GM04503 (cell line): ENCODE measurements around the gene RTL3.

Experiments used
- DNase-seq: peaks from one replicate; pipeline ENCODE4 v3.0.0-alpha.2; 2012; ENCODE audit warnings: low read depth

Gene RTL3, protein sequence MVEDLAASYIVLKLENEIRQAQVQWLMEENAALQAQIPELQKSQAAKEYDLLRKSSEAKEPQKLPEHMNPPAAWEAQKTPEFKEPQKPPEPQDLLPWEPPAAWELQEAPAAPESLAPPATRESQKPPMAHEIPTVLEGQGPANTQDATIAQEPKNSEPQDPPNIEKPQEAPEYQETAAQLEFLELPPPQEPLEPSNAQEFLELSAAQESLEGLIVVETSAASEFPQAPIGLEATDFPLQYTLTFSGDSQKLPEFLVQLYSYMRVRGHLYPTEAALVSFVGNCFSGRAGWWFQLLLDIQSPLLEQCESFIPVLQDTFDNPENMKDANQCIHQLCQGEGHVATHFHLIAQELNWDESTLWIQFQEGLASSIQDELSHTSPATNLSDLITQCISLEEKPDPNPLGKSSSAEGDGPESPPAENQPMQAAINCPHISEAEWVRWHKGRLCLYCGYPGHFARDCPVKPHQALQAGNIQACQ

DNA sequence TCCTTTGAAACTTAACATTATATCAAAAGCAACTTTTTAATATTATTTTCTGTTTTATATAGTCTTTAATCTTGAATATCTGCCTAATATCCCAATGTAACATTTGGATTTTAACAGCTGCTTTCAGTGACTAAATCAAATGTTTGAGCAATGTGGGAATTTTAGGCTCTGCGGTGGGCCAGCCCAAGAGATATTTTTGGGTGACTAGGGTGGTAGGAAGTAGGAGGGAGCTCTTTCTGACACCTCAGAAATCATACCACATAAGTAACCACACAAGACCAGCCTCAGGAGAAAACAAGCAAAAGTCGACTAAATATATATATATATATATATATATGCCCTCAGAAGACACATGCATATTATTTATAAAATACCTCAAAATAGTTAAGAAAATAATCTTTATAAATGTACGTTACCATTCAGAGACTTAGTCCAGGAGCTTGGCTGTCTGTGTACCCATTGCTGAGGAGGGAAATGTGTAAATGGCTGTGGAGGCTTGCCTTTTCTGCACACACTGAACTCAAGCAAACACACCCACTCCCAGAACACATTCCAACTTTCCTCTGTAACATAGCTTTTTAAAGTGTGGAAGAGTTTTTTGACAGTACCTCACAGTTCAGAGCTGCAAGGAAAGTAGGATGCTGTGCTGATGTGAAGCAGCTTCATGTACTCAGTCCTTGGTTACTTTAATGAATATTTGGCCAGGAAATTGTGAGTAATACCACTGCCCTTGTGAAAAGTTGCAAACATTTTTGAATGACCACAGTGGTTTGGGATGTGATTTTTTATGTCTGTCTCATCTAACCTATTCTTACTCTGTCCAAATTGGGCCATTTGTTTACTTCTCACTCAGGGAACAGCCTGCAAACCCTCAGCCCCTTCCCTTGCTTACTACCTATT lies at the start of gene RTL3:
Gene RTL3 (minus strand): TSS at position 484 of the 900 bp plus-strand sequence. CDS start 908 bp downstream, outside the sequence.
- DNase-seq = peak; percentile 75

DNA sequence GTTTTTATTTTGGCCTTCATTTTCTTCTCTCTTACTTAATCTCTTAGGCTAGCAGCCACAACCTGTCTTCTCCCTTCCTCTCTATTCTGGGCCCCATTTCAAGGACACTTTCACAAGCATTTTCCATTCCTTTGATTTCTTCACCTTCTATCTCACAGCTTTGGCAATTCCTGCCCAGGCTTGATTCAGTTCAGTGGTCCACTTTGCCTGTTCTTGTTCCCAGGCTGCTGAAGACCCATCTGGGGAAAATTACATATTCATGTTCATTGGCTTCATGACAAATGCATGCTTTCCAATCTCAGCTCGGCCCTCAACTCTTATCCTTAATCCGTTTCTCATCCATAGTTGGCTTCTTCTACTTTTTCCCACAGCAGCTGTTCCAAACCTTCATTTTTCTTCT lies 49.7 kb upstream of the RTL3 start:
- DNase-seq = no peak

DNA sequence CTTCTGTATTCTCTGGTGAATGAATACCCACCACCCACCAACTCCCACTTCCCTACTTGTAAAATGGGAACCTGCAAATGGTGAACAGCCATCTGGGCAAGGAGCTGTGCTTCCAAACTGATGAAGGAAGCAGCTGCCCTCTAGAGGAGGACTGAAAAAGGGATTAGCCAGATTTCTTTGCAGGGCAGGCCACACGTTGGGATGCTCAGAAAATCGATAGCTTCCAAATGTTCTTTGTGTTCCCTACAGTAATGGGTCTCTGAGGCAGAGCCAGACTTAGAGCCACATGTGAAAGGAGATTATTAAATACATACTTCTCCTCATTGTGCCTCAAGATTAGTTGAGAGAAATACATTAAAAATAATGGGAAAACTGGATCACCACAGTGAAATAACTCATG lies 49.1 kb upstream of the RTL3 start:
- no peak for DNase-seq

DNA sequence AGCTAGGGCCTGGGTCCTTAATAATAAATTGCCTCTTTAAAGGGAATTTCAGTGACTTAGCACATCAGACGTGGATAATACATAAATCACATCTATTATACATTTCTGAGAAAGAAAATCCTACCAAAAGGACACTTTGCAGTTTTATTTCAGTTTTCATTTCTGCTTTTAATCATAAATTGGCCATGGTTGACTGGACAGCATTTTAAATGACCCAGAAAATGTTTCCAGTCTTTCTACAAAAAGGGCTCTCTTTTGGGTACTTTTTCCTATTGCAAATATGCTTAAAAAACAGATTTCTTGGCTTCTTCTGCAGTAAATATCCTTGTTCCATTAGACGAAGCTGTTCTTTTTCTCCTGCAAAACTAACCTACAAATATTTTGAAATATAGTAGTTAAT lies 46.9 kb upstream of the RTL3 start:
- DNase-seq = no peak

DNA sequence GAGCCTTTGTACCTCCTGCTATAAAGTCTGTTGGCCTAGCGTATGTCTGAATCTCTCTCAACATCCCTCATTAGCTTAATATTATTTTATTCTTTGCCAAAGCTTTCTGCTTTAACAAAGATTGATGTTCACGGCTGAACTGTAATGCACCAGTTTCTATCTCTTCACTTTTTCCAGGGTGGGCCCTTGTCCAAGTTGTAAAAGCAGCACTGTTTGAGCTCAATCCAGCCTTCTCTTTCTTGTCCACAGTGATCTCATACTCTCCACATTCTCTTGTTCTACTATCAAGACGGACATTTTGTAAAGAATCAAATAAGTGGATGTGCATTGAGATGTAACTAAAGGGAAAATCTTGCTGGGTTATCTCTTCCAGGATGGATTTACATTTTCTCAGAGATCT lies 34.4 kb upstream of the RTL3 start:
- DNase-seq = no peak

DNA sequence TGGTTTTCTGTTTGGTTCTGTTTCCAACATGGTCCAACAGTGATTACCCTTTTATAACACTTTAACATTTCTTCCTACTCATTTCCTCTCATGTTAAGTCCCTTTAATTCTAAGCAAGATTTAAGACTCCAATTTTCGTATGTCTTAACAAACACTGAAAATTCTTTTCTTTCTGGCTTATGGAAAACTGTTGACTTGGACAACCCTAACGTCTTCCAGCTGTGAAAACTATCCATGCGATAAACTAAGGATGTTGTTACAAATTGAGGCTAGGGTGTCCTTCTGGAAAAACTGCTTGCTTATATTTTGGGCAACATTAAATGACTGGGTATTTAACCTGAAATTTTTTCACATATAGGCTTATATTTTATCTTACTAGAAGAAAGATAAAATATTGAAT lies 33.9 kb upstream of the RTL3 start:
- DNase-seq = no peak

DNA sequence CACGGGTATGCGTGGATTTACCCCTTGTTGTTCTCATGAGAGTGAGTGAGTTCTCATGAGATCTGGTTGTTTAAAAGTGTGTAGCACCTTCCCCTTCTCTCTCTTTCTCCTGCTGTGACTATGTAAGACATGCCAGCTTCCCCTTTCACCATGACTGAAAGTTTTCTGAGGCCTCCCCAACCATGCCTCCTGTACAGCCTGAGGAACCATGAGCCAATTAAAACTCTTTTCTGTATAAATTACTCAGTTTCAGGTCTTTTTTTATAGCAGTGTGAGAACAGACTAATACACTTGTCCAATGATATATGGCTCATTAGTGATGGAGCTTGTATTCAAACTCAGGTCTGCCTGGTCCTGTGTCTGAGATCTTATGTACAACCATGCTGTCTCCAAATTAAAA lies 28.5 kb upstream of the RTL3 start:
- no peak for DNase-seq

DNA sequence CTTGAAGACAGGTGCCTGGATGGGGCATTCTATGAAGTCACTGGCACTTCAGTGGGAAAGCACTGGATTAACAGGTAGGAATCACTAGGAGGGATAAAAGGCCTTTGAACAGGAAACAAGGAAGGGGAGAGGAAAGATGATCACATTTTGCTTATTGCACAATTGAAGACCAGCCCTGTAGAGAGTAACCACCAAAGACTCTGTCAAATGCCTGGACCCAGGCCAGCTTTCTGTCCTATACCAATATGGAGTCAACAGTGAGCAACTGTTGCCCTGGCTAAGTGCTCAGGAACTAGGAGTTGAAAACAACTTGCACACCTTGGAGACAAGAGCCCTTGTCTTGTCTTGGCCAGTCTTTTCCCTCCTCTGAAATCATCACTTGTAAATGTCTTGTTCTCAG lies 14.1 kb upstream of the RTL3 start:
- no peak for DNase-seq

DNA sequence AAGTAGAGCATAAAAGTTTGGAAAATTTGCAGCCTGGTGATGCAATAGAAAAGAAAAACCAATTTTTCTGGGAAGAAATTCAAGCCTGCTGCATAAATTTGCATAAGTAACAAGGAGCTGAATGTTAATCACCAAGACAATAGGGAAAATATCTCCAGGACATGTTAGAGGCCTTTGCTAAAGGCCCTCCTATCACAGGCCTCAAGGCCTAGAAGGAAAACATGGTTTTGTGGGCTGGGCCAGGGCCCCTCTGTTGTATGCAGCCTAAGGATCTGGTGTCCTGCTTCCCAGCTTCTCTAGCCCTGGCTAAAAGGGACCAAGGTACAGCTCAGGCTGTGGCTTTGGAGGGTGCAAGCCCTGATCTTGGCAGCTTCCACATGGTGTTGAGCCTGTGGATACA lies 6.2 kb upstream of the RTL3 start:
- DNase-seq = no peak

DNA sequence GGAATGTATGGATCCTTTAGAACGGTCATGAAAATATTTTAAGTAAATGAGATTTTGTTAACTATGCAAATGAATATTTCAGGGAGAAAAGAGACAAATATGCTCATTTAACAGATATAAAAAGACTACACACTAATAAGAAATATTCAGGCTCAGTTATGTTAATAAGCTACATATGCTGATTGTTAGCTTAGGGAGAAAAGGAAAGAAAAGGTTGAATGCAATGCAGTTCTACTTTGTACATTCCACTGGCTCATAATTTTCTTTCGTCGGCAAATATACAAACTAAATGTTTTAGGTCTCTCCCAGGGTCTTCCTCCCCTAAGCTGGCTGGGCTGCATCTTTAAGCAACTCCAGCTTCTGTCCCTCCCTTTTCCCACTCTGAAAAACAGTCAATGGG lies 2.7 kb upstream of the RTL3 start:
- DNase-seq = no peak

DNA sequence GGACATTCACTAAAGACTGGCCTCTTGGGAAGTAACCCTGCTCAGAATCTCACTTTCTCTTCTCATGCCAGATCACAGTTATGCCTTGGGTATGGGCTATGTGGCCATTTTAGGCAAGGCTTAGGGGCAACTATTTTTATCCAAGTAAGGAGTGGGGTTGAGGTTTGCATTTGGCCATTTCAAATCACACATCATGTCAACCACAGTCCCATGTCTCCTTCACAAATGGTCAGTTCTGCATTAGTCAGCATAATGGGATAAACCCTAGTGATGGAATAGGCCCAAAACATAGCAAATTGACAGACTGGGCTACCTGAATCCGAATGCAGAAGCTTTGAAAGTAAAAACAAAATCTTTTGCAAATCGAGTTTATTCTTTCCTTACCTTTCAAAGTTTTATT lies 827 bp upstream of the RTL3 start:
- DNase-seq = no peak

DNA sequence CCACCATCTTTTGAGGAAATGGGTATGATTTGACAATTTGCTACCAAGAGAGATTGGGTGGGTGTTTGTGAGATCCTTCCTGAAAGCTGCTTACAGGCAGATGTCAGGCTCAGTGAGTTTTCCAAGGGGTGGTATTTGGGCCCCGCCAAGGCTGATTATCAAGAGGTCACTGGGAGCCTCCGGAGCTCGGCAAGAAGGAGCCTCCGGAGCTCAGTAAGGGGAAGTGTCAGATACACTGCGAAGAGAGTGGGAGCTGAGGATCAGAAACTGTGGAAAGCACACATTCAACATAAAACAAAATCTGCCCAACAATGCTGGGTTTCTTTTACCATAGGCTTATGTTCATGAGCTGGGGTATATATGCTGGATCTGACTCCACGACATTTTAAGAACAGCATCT lies 714 bp downstream of the RTL3 start:
- DNase-seq = no peak

DNA sequence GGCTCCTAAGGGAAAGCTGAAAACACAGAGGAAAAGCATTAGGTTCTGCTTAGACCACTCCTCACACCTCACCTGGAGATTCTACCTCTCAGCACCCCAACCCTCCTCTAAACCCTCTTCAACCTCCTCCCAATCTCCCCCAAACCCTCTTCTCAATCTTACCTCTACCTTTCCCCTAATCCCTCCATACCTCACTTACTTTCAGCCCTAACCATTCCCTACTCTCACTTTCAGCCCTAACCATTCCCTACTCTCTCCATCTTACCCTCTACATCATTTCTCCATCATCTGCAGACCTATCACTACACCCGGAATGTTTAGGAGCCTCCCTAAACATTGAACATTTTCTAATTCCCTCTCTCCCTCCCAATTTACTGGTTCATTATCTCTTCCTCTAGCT lies 3.5 kb downstream of the RTL3 start:
- no peak for DNase-seq

DNA sequence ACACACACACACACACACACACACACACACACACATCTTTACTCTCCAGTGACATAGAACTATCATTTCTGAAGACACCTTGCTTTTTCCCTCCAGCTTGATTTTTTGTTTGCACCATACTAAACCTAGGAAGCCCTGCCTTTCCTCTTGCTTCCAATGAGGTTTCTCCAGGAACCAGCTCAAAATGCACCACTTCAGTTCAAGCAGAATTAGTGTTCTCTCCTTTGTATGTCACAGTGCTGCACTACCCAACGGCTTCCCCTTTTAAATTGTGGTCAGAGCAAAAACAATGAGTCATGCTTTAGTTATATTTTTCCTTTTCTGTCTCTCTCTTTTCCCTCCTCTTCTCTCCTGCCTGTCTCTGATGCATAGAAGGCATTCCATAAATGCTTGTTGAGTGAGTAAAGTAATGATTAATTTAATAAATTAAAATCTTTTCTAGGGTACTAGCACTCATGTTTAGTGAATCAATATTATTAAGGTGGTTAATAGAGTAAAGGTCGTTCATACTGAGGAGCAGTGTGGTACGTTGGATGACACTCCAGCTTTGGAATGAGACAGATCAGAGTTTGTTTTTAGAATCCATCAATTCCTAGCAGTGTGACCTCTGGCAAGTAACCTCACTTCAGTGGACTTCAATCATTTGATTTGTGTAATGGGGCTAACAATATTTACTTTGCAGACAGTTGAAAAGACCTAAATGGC lies 5.9 kb downstream of the RTL3 start:
- peak; percentile 53 for DNase-seq

DNA sequence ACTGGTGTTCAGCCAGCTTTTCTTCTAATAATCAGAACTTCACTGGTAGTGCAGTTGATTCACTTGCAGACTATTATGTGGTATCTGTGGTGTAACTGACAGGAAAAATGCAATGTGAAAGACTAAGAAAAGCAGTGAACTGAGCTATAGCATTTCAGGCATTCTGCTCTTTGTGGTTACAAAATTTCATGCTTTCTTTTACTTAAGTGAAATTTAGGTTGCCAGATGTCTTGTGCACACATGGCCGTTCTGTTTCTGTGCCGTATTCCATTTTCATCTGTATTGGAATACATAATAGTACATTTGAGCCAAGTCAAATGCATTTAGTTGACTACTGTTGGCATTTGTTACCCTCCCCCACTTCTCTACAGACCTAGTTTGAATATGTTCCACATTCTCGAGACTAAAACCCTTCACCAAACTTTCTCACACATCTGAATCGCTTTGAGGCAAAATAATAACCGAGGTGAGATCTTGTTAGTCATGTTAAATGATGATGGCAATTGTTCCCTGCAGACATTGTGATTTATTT lies 8.2 kb downstream of the RTL3 start:
- DNase-seq = peak; percentile 38

DNA sequence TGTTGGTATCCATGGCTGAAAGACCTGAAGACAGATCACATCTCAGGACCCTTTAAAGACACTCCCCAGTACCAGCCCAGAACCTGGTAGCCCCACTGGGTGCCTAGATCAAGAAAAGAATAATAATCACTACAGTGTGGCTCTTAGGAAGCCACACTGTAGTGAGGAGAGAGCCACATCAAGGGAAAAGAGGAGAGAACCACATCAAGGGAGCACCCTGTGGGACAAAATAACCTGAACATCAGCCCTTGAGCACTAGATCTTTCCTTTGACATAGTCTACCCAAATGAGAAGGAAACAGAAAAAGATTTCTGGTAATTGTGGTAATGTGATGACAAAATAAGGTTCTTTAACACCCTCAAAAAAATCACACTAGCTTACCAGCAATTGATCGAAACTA lies 15.3 kb downstream of the RTL3 start:
- no peak for DNase-seq

DNA sequence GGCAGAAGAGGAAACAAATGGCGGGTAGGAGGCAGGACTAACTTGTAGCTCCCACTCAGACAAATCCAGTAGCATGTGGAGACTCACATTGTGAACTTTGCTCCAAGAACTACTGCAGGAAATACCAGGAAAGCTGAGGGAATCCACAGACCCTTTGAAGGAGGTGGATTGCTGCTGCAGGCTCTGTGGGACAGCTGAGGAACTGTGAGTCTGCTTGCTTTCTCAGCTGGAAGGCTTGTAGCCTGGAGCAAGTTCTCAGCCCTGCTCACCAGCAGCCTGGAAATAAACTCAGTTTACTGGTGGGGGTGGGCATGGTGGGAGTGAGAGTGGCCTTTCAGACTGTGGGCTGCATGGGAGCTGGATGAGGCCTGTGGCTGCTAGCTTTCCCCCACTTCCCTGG lies 16.0 kb downstream of the RTL3 start:
- DNase-seq = no peak

DNA sequence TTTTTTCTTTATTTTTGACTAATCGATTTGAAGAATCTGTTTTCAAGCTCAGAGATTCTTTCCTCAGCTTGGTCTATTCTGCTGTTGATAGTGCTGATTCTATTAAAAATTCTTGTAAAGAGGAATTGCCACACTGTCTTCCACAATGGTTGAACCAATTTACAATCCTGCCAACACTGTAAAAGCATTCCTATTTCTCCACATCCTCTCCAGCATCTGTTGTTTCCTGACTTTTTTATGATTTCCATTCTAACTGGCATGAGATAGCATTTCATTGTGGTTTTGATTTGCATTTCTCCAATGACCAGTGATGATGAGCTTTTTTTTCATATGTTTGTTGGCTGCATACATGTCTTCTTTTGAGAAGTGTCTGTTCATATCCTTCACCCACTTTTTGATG lies 23.0 kb downstream of the RTL3 start:
- peak; percentile 34 for DNase-seq

DNA sequence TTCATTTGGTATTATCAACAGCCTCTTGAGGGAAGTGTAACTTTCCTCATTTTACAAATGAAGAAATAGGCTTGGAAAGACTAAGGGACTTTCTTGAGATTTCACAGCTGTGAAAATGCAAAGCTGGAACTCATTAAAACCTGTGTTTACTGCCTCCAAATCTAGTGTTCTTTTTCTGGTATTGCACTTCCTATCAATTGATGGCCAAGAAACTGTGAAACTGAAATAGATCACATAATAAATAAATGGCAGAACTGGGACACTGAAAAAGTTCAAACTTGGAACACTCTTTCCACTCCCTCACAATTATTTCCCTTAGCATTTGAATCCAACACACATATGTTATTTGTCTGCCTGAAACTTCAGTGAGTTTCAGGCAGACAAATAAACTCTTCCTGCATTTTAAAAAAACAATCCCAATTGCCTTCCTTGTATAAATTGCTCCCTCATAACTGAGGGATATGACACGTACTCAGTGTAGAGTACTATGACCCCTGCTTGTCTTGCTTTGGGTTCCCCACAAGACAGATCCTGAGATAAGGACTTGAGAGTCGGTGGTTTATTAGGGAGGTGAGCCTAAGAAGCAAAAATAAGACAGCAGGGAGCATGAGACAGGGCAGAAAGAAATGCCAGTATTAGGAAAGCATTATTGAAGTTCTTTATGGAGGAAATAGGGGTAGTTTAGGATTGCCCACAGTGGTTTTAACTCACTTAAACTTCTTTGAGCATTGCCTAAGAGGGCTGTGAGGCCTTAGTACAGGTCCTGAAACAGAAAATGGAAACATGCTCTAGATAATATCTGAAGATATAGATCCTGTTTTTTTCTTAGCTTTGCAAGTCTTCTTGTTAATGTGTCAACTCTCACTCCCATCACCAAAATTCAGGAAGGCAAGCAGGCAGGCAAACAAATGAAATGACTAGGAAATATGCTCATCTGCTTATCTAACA lies 33.9 kb downstream of the RTL3 start:
- DNase-seq = no peak

DNA sequence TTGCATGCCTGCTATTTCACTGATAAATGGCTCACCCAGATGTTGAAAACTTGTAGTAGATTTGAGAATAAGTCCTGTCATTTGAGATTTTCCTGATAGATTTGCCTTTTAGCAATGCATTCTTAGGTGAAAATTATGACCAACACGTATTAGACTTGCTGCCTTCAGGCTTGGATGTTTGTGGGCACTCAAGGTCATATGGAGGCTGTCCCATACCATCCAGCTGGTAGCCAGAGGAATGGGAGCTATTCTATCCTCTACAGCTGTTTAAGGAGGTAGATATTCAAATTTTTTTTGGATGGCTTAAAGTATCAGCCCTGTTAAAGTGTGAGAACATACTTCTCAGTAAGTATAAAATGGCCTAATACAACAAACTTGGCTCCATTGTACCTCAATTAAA lies 34.7 kb downstream of the RTL3 start:
- DNase-seq = no peak

DNA sequence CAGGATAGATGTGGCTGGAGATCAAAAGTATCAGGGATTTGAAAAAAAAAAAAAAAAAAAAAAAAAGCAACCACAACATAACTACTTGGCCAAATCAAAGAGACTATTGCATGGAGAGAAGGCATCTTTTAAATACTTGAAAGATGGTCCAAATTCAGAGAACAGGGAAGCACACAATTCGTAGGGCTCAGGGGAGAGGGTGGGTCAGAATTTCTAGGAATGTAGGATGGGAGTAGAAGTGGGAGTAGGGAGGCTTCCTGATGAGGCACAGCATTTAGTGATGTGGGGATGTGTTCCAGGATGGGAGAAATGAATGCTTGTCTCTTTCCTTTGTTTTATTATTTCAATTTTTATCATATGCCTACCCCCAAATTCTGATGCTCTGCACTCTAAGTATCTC lies 36.3 kb downstream of the RTL3 start:
- DNase-seq = no peak
